GM06990 (cell line): ENCODE data around the gene GALNT18.
A peak's percentile ranks its signal among the peaks of the same experiment; 100 is the strongest.

Source experiments
- DNase-seq: peaks from one replicate; pipeline ENCODE4 v3.0.0-alpha.2; 2011; ENCODE audit not compliant: insufficient read length; ENCODE audit errors: extremely low read depth
- H3K27me3 ChIP-seq: replicated peaks from 2 replicates; pipeline ENCODE4 v1.6.0; 2011; ENCODE audit warnings: low read length; ENCODE audit not compliant: control insufficient read depth, insufficient read depth
- H3K36me3 ChIP-seq: 2 replicates; pipeline ENCODE4 v1.5.1; 2011; ENCODE audit warnings: low read length; ENCODE audit not compliant: control insufficient read depth, insufficient read depth
- H3K4me3 ChIP-seq: replicated peaks from 2 replicates; pipeline ENCODE4 v1.5.1; 2011; ENCODE audit warnings: low read depth, mild to moderate bottlenecking, control low read depth, low read length
- CTCF ChIP-seq: IDR thresholded peaks from 2 replicates; pipeline ENCODE4 v1.5.1; 2011; ENCODE audit warnings: low read length, control low read depth, mild to moderate bottlenecking, inconsistent platforms; ENCODE audit not compliant: insufficient read depth, poor library complexity, severe bottlenecking

GALNT18 gene

GRCh38 chr11:11236498-11237059 lies 385.2 kb downstream of the GALNT18 start:
- TF ChIP-seq CTCF: no peak
- no peak overlapping the region for H3K4me3 ChIP-seq
- H3K27me3 ChIP-seq: no peaks in the 10 kb centered on the region; the same call in 1 of the 2 replicates
- no peaks in the 10 kb centered on the region for H3K36me3 ChIP-seq
- DNase-seq: no peak

- no peak for TF ChIP-seq CTCF
- DNase-seq: no peak
- H3K36me3 ChIP-seq: no peaks in the 10 kb centered on the region
- no peak overlapping the region for H3K4me3 ChIP-seq
- no peaks in the 10 kb centered on the region; the same call in 1 of the 2 replicates for H3K27me3 ChIP-seq
These were observed 390.0 kb downstream of the GALNT18 start for GRCh38 chr11:11231763-11232162.

GRCh38 chr11:11230802-11231562 lies 390.8 kb downstream of the GALNT18 start:
- no peak overlapping the region for H3K4me3 ChIP-seq
- H3K36me3 ChIP-seq: no peaks in the 10 kb centered on the region
- peak; percentile 69 for TF ChIP-seq CTCF
- H3K27me3 ChIP-seq: no peaks in the 10 kb centered on the region; the same call in 1 of the 2 replicates
- no peak for DNase-seq

- H3K27me3 ChIP-seq: no peaks in the 10 kb centered on the region; the same call in 1 of the 2 replicates
- no peaks in the 10 kb centered on the region for H3K36me3 ChIP-seq
- H3K4me3 ChIP-seq: no peak overlapping the region
- no peak for TF ChIP-seq CTCF
- DNase-seq: no peak
These were observed 391.7 kb downstream of the GALNT18 start for GRCh38 chr11:11230087-11230486.

- Histone ChIP-seq H3K27me3 (no peaks in the 10 kb centered on the region; the same call in 1 of the 2 replicates), H3K4me3 (no peak overlapping the region), H3K36me3 (no peaks in the 10 kb centered on the region)
- no peak for TF ChIP-seq CTCF
- no peak for DNase-seq
These were observed 392.2 kb downstream of the GALNT18 start for GRCh38 chr11:11229647-11230046.
